Endothelial cell of umbilical vein (primary cell): ENCODE measurements around the gene NR2C2. TPM values are rescaled to one million over a fixed set of nuclear protein-coding genes. Genes with fewer than 3 reads are reported as not detected.

Experiments used
- BruUV-seq: library from RNA; stranded (reverse); fragments of 400-500 nt; replicated peaks from 2 replicates; lab custom pipeline; 2021; lab: Mats Ljungman, UMichigan
- CTCF ChIA-PET: fragments of 300-600, 350-600 bp; sonication (Branson Sonifier 250); formaldehyde crosslinking; loops from one replicate; lab custom pipeline; 2021; ENCODE audit warnings: antibody characterized with exemption, inconsistent platforms; lab: Charles Lee
- POLR2A ChIA-PET: fragments of 300-600, 350-600 bp; sonication (Branson Sonifier 250); formaldehyde crosslinking; loops from one replicate; lab custom pipeline; 2021; ENCODE audit warnings: antibody characterized with exemption, inconsistent platforms; lab: Charles Lee
- DNase-seq: peaks from one replicate; pipeline ENCODE4 v3.0.0-alpha.2; 2011; ENCODE audit warnings: low read depth, low spot score
- FAIRE-seq: peaks from 2 replicates; lab custom pipeline; 2011; peaks lifted over from hg19 to GRCh38; lab: Jason Lieb, UNC
- H2AFZ ChIP-seq: 2 replicates; pipeline ENCODE4 v1.6.0; 2012; ENCODE audit warnings: low read depth, low read length, control low read depth, inconsistent platforms
- H3K27ac ChIP-seq: 2 replicates; pipeline ENCODE4 v1.5.1; 2011; ENCODE audit warnings: low read depth, mild to moderate bottlenecking, control low read depth, low read length, moderate library complexity; ENCODE audit not compliant: insufficient read depth
- H3K27me3 ChIP-seq, 2 experiments: 2 replicates each; pipeline versions ENCODE4 v1.6.0 to v1.6.1; 2011; ENCODE audit warnings: low read length in 2 of 2, mixed read lengths in 1 of 2; ENCODE audit not compliant: control insufficient read depth in 2 of 2, insufficient read depth in 2 of 2
- H3K36me3 ChIP-seq, 2 experiments: 2 replicates in 1 of 2; 3 replicates in 1 of 2; pipeline ENCODE4 v1.5.1; 2011; ENCODE audit warnings: low read length in 2 of 2, mild to moderate bottlenecking in 1 of 2, moderate library complexity in 1 of 2; ENCODE audit not compliant: control insufficient read depth in 2 of 2, insufficient read depth in 2 of 2; ENCODE audit errors: extremely low read depth in 1 of 2
- H3K4me1 ChIP-seq: 3 replicates; pipeline ENCODE4 v1.5.1; 2011; ENCODE audit warnings: mild to moderate bottlenecking, low read length; ENCODE audit not compliant: control insufficient read depth, insufficient read depth; ENCODE audit errors: extremely low read depth
- H3K4me2 ChIP-seq: 2 replicates; pipeline ENCODE4 v1.6.1; 2011; ENCODE audit warnings: low read length, control low read depth, mixed read lengths; ENCODE audit not compliant: insufficient read depth
- H3K4me3 ChIP-seq, 3 experiments: fragments of 200-600 bp in 1 of 3; sonication (generic), shearing (Covaris generic) in 1 of 3; replicated peaks in 1 of 3; 2 replicates each; pipeline ENCODE4 v1.5.1; 2011 to 2016; ENCODE audit warnings: control low read depth in 3 of 3, low read length in 3 of 3, mild to moderate bottlenecking in 2 of 3, inconsistent platforms in 1 of 3, low read depth in 1 of 3, moderate library complexity in 1 of 3; ENCODE audit not compliant: insufficient read depth in 1 of 3
- H3K79me2 ChIP-seq: 2 replicates; pipeline ENCODE4 v1.6.0; 2012; ENCODE audit warnings: low read length, inconsistent platforms; ENCODE audit not compliant: control insufficient read depth, insufficient read depth
- H3K9ac ChIP-seq: replicated peaks from 2 replicates; pipeline ENCODE3; 2011; ENCODE audit warnings: low read length, control low read depth; ENCODE audit not compliant: insufficient read depth; ENCODE audit errors: extremely low read depth
- H3K9me1 ChIP-seq: replicated peaks from 3 replicates; pipeline ENCODE4 v1.6.0; 2011; ENCODE audit warnings: mild to moderate bottlenecking, low read length; ENCODE audit not compliant: control insufficient read depth, insufficient read depth; ENCODE audit errors: extremely low read depth
- H3K9me3 ChIP-seq: replicated peaks from 2 replicates; pipeline ENCODE4 v1.5.1; 2012; ENCODE audit warnings: low read length, inconsistent platforms; ENCODE audit not compliant: control insufficient read depth, insufficient read depth
- H4K20me1 ChIP-seq: replicated peaks from 2 replicates; pipeline ENCODE3; 2011; ENCODE audit warnings: mild to moderate bottlenecking, low read length; ENCODE audit not compliant: control insufficient read depth, insufficient read depth; ENCODE audit errors: extremely low read depth
- CTCF ChIP-seq, 2 donors: IDR thresholded peaks; 1 replicate in 1 of 2; 2 replicates in 1 of 2; pipeline ENCODE4 v1.5.1; 2011; ENCODE audit warnings: low read length in 2 of 2, mild to moderate bottlenecking in 2 of 2, moderate library complexity in 2 of 2, control low read depth in 1 of 2, inconsistent platforms in 1 of 2, low read depth in 1 of 2; ENCODE audit not compliant: insufficient read depth in 1 of 2; ENCODE audit errors: extremely low read depth in 1 of 2
- EZH2 ChIP-seq: IDR thresholded peaks from 2 replicates; pipeline ENCODE4 v1.6.1; 2012; ENCODE audit warnings: borderline replicate concordance, low read depth, mild to moderate bottlenecking, moderate library complexity, low read length, inconsistent platforms; ENCODE audit not compliant: severe bottlenecking
- FOS ChIP-seq: IDR thresholded peaks from 2 replicates; pipeline ENCODE4 v1.6.1; 2011; ENCODE audit warnings: mild to moderate bottlenecking, low read length, moderate library complexity, borderline replicate concordance; ENCODE audit not compliant: insufficient read depth
- GATA2 ChIP-seq: IDR thresholded peaks from 2 replicates; pipeline ENCODE4 v1.7.0; 2011; ENCODE audit warnings: low read depth, mild to moderate bottlenecking, moderate library complexity, mixed read lengths, low read length; ENCODE audit not compliant: insufficient read length, insufficient read depth
- JUN ChIP-seq: IDR thresholded peaks from 2 replicates; pipeline ENCODE4 v1.6.1; 2011; ENCODE audit warnings: borderline replicate concordance, low read depth; ENCODE audit not compliant: insufficient read length, insufficient read depth
- MAX ChIP-seq: IDR thresholded peaks from 2 replicates; pipeline ENCODE4 v1.6.1; 2011; ENCODE audit not compliant: insufficient read depth, insufficient read length
- MYC ChIP-seq: IDR thresholded peaks from one replicate; pipeline ENCODE4 v1.6.1; 2011; ENCODE audit warnings: mild to moderate bottlenecking, low read depth, low read length
- POLR2A ChIP-seq: IDR thresholded peaks from 2 replicates; pipeline ENCODE4 v1.6.1; 2012; ENCODE audit warnings: low read depth, mild to moderate bottlenecking, control low read depth, low read length
- POLR2AphosphoS5 ChIP-seq: IDR thresholded peaks from 2 replicates; pipeline ENCODE4 v1.6.1; 2012; ENCODE audit warnings: low read depth, mild to moderate bottlenecking, control low read depth, low read length, moderate library complexity; ENCODE audit not compliant: insufficient read depth
- dilution Hi-C: fragments of 300-500 bp; cut with MboI; formaldehyde crosslinking; loops from one replicate; pipeline ENCODE4 v1.15.0; 2019; ENCODE audit warnings: low sequenced_read_pairs; ENCODE audit not compliant: extremely low pct_ligation_motif_present
- intact Hi-C: fragments of 100-400 bp; cut with micrococcal nuclease; formaldehyde crosslinking; loops from one replicate; pipeline ENCODE4 v1.10.0; 2022
- polyA plus RNA-seq, 4 experiments: library from polyadenylated mRNA; depleted of rRNA in 3 of 4; stranded (reverse) in 3 of 4; unstranded in 1 of 4; fragments of >200 nt; gene quantifications; 2 replicates each; pipeline versions ENCODE4 v1.2.1 to v1.2.3, GENCODE V29; 2011 to 2012; ENCODE audit warnings: missing spikeins in 1 of 4
- total RNA-seq: library from RNA; stranded (reverse); gene quantifications from 2 replicates; pipeline ENCODE4 v1.2.3, GENCODE V29; 2021

Gene NR2C2
- total and polyA plus RNA-seq, 2 donors (not counting 3 experiments of a cell fraction or from before 2014, with no cell fraction given), result 20.3 to 59.8 TPM

- H3K4me1 ChIP-seq, result peaks cover 36% of the 10 kb centered on the region
- no peak overlapping the region for H3K4me2 ChIP-seq
- H3K36me3 ChIP-seq, result peaks cover 24 to 27% of the 10 kb centered on the region in 2 experiments
- H3K27ac ChIP-seq, result no peak overlapping the region
- ChIA-PET POLR2A (no interaction called here), CTCF (no interaction called here)
- H3K79me2 ChIP-seq, result peaks cover 19% of the 10 kb centered on the region
- BruUV-seq, result no TSS peak
- TF ChIP-seq POLR2A (no peak), POLR2AphosphoS5 (no peak), CTCF (IDR thresholded peaks at IDR 0.05; ENCODE audit: extremely low read depth in 1 of 2, insufficient read depth in 1 of 2, low read depth in 1 of 2, low read length in 2 of 2) (no peak), GATA2 (no peak), EZH2 (no peak), MYC (no peak)
- DNase-seq, result no peak
- dilution Hi-C loops, result no loop called here
- no peaks in the 10 kb centered on the region for H3K9me1 ChIP-seq
- H3K27me3 ChIP-seq, result no peaks in the 10 kb centered on the region
- no peak overlapping the region for H3K9ac ChIP-seq
- no peak for FAIRE-seq
- no peaks in the 10 kb centered on the region for H4K20me1 ChIP-seq
- no peak overlapping the region for H3K4me3 ChIP-seq
- intact Hi-C loops, result loop anchor here (2.0 to 10.0 kb wide), 2 partner anchors 97 to 241 kb away; no protein-coding TSS in a partner anchor
- H2AFZ ChIP-seq, result no peak overlapping the region
- H3K9me3 ChIP-seq, result no peaks in the 10 kb centered on the region
These were observed 98.3 kb downstream of the NR2C2 start for GRCh38 chr3:15045667-15046066.

GRCh38 chr3:15049584-15049983, 102.2 kb downstream of the NR2C2 start:
- intact Hi-C loops (loop anchor here (10.0 kb wide), 1 partner anchor 245 kb away; no protein-coding TSS in a partner anchor), dilution Hi-C loops (no loop called here)
- no peaks in the 10 kb centered on the region for H3K9me1 ChIP-seq
- H3K4me3 ChIP-seq, result no peak overlapping the region
- H3K4me1 ChIP-seq, result peaks cover 6% of the 10 kb centered on the region
- no peak for TF ChIP-seq CTCF (IDR thresholded peaks at IDR 0.05; ENCODE audit: extremely low read depth in 1 of 2, insufficient read depth in 1 of 2, low read depth in 1 of 2, low read length in 2 of 2)
- no peak for TF ChIP-seq MAX
- TF ChIP-seq POLR2A, result no peak
- no peak for TF ChIP-seq POLR2AphosphoS5
- no peak for TF ChIP-seq EZH2
- no peak for TF ChIP-seq FOS
- TF ChIP-seq MYC, result no peak
- TF ChIP-seq JUN, result no peak
- TF ChIP-seq GATA2, result no peak
- ChIA-PET POLR2A (no interaction called here), CTCF (no interaction called here)
- BruUV-seq, result no TSS peak
- no peaks in the 10 kb centered on the region for H4K20me1 ChIP-seq
- peaks cover 23 to 36% of the 10 kb centered on the region in 2 experiments for H3K36me3 ChIP-seq
- no peak for DNase-seq
- no peak overlapping the region for H3K9ac ChIP-seq
- peaks cover 36% of the 10 kb centered on the region for H3K79me2 ChIP-seq
- H3K27me3 ChIP-seq, result no peaks in the 10 kb centered on the region
- H3K9me3 ChIP-seq, result no peaks in the 10 kb centered on the region
- no peak overlapping the region for H3K4me2 ChIP-seq
- no peak overlapping the region for H3K27ac ChIP-seq
- H2AFZ ChIP-seq, result no peak overlapping the region
- no peak for FAIRE-seq
